Hepatocyte (in vitro differentiated cells): ENCODE measurements around the gene APBB3.

ENCODE experiments used
- EZH2 ChIP-seq: fragments of 200-600 bp; sonication (generic); IDR thresholded peaks from 2 replicates; pipeline ENCODE4 v1.6.1; 2016; ENCODE audit warnings: antibody characterized with exemption, mild to moderate bottlenecking, borderline replicate concordance
- EZH2phosphoT487 ChIP-seq: fragments of 200-600 bp; sonication (generic); IDR thresholded peaks from one replicate; pipeline ENCODE4 v1.6.1; 2018; ENCODE audit warnings: antibody characterized with exemption, mild to moderate bottlenecking, low read depth, moderate library complexity; ENCODE audit not compliant: unreplicated experiment, severe bottlenecking
- TF ChIP-seq, protein P1 (sequence below): fragments of 200-600 bp; sonication (generic); IDR thresholded peaks from 2 replicates; pipeline ENCODE4 v1.5.1; 2016; ENCODE audit warnings: antibody characterized with exemption, mild to moderate bottlenecking; ENCODE audit not compliant: poor library complexity

DNA sequence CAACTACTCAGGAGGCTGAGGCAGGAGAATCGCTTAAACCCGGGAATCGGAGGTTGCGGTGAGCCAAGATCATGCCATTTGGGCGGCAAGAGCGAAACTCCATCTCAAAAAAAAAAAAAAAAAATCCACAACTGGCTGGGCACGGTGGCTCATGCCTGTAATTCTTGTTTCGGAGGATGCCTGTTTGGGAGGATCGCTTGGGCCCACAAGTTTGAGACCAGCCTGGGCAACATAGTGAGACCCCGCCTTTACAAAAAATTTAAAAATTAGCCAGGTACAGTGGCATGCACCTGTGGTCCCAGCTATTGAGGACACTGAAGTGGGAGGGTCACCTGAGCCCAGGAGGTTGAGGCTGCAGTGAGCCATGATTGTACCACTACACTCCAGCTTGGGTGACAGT, 18.8 kb downstream of the APBB3 start:
- TF ChIP-seq, protein P1, sequence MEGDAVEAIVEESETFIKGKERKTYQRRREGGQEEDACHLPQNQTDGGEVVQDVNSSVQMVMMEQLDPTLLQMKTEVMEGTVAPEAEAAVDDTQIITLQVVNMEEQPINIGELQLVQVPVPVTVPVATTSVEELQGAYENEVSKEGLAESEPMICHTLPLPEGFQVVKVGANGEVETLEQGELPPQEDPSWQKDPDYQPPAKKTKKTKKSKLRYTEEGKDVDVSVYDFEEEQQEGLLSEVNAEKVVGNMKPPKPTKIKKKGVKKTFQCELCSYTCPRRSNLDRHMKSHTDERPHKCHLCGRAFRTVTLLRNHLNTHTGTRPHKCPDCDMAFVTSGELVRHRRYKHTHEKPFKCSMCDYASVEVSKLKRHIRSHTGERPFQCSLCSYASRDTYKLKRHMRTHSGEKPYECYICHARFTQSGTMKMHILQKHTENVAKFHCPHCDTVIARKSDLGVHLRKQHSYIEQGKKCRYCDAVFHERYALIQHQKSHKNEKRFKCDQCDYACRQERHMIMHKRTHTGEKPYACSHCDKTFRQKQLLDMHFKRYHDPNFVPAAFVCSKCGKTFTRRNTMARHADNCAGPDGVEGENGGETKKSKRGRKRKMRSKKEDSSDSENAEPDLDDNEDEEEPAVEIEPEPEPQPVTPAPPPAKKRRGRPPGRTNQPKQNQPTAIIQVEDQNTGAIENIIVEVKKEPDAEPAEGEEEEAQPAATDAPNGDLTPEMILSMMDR, result no peak
- TF ChIP-seq EZH2 (no peak), EZH2phosphoT487 (no peak)
